ENCODE results near the gene ZNF230.
A peak's percentile ranks its signal among the peaks of the same experiment; 100 is the strongest.

Gene ZNF230
- total RNA-seq = 5.4 to 19.1 (median 7.5) reads per million in 9 experiments

- peak within 1 kb of the TSS; percentile 98 to 99 for H3K4me3 Mint-ChIP-seq
- DNase-seq (peak; percentile 70 to 76 (median 76)), ATAC-seq (replicated peaks) (peak; percentile 99)
- H3K27me3 Mint-ChIP-seq = no peaks in the 10 kb centered on the region
- H3K9me3 Mint-ChIP-seq = peaks cover 11 to 13% of the 10 kb centered on the region in 2 donors
- peak within 1 kb of the TSS; percentile 96 to 98 for H3K27ac Mint-ChIP-seq
- H3K36me3 Mint-ChIP-seq (ENCODE audit: insufficient read depth) = peaks cover 16% of the 10 kb centered on the region
- peaks cover 14 to 21% of the 10 kb centered on the region in 2 donors for H3K4me1 Mint-ChIP-seq (ENCODE audit: low read depth in 2 of 2)
These were observed at the start of gene ZNF230 for GRCh38 chr19:44002566-44003460. ZNF230 (plus strand) TSS chr19:44002957; CDS start chr19:44007079, 4,122 bp downstream.

GRCh38 chr19:43956827-43957226 is 45.9 kb upstream of the ZNF230 start:
- no peak for ATAC-seq (replicated peaks)
- Mint-ChIP-seq H3K36me3 (ENCODE audit: insufficient read depth) (peaks cover under 1% of the 10 kb centered on the region), H3K4me1 (ENCODE audit: low read depth in 2 of 2) (no peaks in the 10 kb centered on the region), H3K9me3 (peaks cover 0 to 6% of the 10 kb centered on the region in 2 donors), H3K27me3 (no peaks in the 10 kb centered on the region), H3K27ac (no peak overlapping the region), H3K4me3 (no peak overlapping the region)
- no peak for DNase-seq

- ATAC-seq (replicated peaks) (no peak), DNase-seq (no peak)
- peaks cover 0 to 6% of the 10 kb centered on the region in 2 donors for H3K9me3 Mint-ChIP-seq
- H3K4me3 Mint-ChIP-seq = no peak overlapping the region
- no peaks in the 10 kb centered on the region for H3K27me3 Mint-ChIP-seq
- no peaks in the 10 kb centered on the region for H3K4me1 Mint-ChIP-seq (ENCODE audit: low read depth in 2 of 2)
- no peaks in the 10 kb centered on the region for H3K36me3 Mint-ChIP-seq (ENCODE audit: insufficient read depth)
- H3K27ac Mint-ChIP-seq = no peak overlapping the region
These were observed 44.9 kb upstream of the ZNF230 start for GRCh38 chr19:43957891-43958290.

- DNase-seq (no peak), ATAC-seq (replicated peaks) (no peak)
- Mint-ChIP-seq H3K36me3 (ENCODE audit: insufficient read depth) (no peaks in the 10 kb centered on the region), H3K4me3 (no peak overlapping the region), H3K4me1 (ENCODE audit: low read depth in 2 of 2) (no peaks in the 10 kb centered on the region), H3K27ac (no peak overlapping the region), H3K9me3 (peaks cover 6 to 10% of the 10 kb centered on the region in 2 donors), H3K27me3 (no peaks in the 10 kb centered on the region)
These were observed 42.3 kb upstream of the ZNF230 start for GRCh38 chr19:43960411-43960810.

- H3K27ac Mint-ChIP-seq = no peak overlapping the region
- no peaks in the 10 kb centered on the region for H3K4me1 Mint-ChIP-seq (ENCODE audit: low read depth in 2 of 2)
- no peaks in the 10 kb centered on the region for H3K27me3 Mint-ChIP-seq
- peaks cover 7% of the 10 kb centered on the region for H3K36me3 Mint-ChIP-seq (ENCODE audit: insufficient read depth)
- no peak overlapping the region for H3K4me3 Mint-ChIP-seq
- DNase-seq (no peak), ATAC-seq (replicated peaks) (no peak)
- H3K9me3 Mint-ChIP-seq = peaks cover 20 to 35% of the 10 kb centered on the region in 2 donors
These were observed 36.6 kb upstream of the ZNF230 start for GRCh38 chr19:43966079-43966694.

GRCh38 chr19:43976732-43977131 is 26.0 kb upstream of the ZNF230 start:
- H3K36me3 Mint-ChIP-seq (ENCODE audit: insufficient read depth) = no peaks in the 10 kb centered on the region
- DNase-seq (no peak), ATAC-seq (replicated peaks) (no peak)
- H3K4me3 Mint-ChIP-seq = no peak overlapping the region
- peaks cover 6 to 7% of the 10 kb centered on the region in 2 donors for H3K9me3 Mint-ChIP-seq
- H3K27ac Mint-ChIP-seq = no peak overlapping the region
- H3K4me1 Mint-ChIP-seq (ENCODE audit: low read depth in 2 of 2) = no peaks in the 10 kb centered on the region
- H3K27me3 Mint-ChIP-seq = no peaks in the 10 kb centered on the region

- Mint-ChIP-seq H3K9me3 (peaks cover 0 to 3% of the 10 kb centered on the region in 2 donors), H3K27ac (peak overlapping the region; percentile 90 to 94), H3K4me1 (ENCODE audit: low read depth in 2 of 2) (peaks cover 9 to 12% of the 10 kb centered on the region in 2 donors), H3K4me3 (peak overlapping the region; percentile 89 to 91), H3K27me3 (no peaks in the 10 kb centered on the region), H3K36me3 (ENCODE audit: insufficient read depth) (peaks cover 7% of the 10 kb centered on the region)
- ATAC-seq (replicated peaks) (no peak), DNase-seq (no peak)
These were observed 19.2 kb upstream of the ZNF230 start for GRCh38 chr19:43983544-43983911.

- ATAC-seq (replicated peaks) (peak; percentile 95), DNase-seq (peak; percentile 52 to 65 (median 54))
- Mint-ChIP-seq H3K9me3 (peaks cover 0 to 8% of the 10 kb centered on the region in 2 donors), H3K4me3 (peak within 1 kb of the TSS; percentile 89 to 91), H3K36me3 (ENCODE audit: insufficient read depth) (peaks cover 7% of the 10 kb centered on the region), H3K4me1 (ENCODE audit: low read depth in 2 of 2) (peaks cover 9 to 12% of the 10 kb centered on the region in 2 donors), H3K27me3 (no peaks in the 10 kb centered on the region), H3K27ac (peak within 1 kb of the TSS; percentile 90 to 94)
These were observed 18.7 kb upstream of the ZNF230 start, which contains the start of gene ZNF155 for GRCh38 chr19:43983912-43984686. ZNF155 (plus strand) TSS chr19:43984188; CDS start chr19:43988544, 4,356 bp downstream.

GRCh38 chr19:43984687-43985000 is 18.1 kb upstream of the ZNF230 start:
- peaks cover 9 to 12% of the 10 kb centered on the region in 2 donors for H3K4me1 Mint-ChIP-seq (ENCODE audit: low read depth in 2 of 2)
- H3K27ac Mint-ChIP-seq = peak overlapping the region; percentile 90 to 94
- H3K9me3 Mint-ChIP-seq = peaks cover 0 to 14% of the 10 kb centered on the region in 2 donors
- no peak for ATAC-seq (replicated peaks)
- H3K4me3 Mint-ChIP-seq = peak overlapping the region; percentile 89 to 91
- H3K27me3 Mint-ChIP-seq = no peaks in the 10 kb centered on the region
- peaks cover 9% of the 10 kb centered on the region for H3K36me3 Mint-ChIP-seq (ENCODE audit: insufficient read depth)
- no peak for DNase-seq

- H3K27ac Mint-ChIP-seq = no peak overlapping the region
- peaks cover 39% of the 10 kb centered on the region for H3K36me3 Mint-ChIP-seq (ENCODE audit: insufficient read depth)
- DNase-seq (no peak), ATAC-seq (replicated peaks) (no peak)
- no peak overlapping the region for H3K4me3 Mint-ChIP-seq
- H3K27me3 Mint-ChIP-seq = no peaks in the 10 kb centered on the region
- H3K4me1 Mint-ChIP-seq (ENCODE audit: low read depth in 2 of 2) = peaks cover 8% of the 10 kb centered on the region in 2 donors
- peaks cover 12 to 15% of the 10 kb centered on the region in 2 donors for H3K9me3 Mint-ChIP-seq
These were observed 5.0 kb upstream of the ZNF230 start for GRCh38 chr19:43997631-43998290.

- Mint-ChIP-seq H3K9me3 (peaks cover 5 to 7% of the 10 kb centered on the region in 2 donors), H3K4me3 (peak overlapping the region; percentile 98 to 99), H3K27me3 (no peaks in the 10 kb centered on the region), H3K27ac (peak overlapping the region; percentile 96 to 98), H3K4me1 (ENCODE audit: low read depth in 2 of 2) (peaks cover 14 to 21% of the 10 kb centered on the region in 2 donors), H3K36me3 (ENCODE audit: insufficient read depth) (peaks cover 13% of the 10 kb centered on the region)
- DNase-seq (no peak), ATAC-seq (replicated peaks) (no peak)
These were observed 568 bp upstream of the ZNF230 start for GRCh38 chr19:44002212-44002565.

GRCh38 chr19:44003461-44004009 is 778 bp downstream of the ZNF230 start:
- peaks cover 14 to 21% of the 10 kb centered on the region in 2 donors for H3K4me1 Mint-ChIP-seq (ENCODE audit: low read depth in 2 of 2)
- H3K36me3 Mint-ChIP-seq (ENCODE audit: insufficient read depth) = peaks cover 23% of the 10 kb centered on the region
- H3K9me3 Mint-ChIP-seq = peaks cover 12 to 13% of the 10 kb centered on the region in 2 donors
- ATAC-seq (replicated peaks) = peak; percentile 22
- no peaks in the 10 kb centered on the region for H3K27me3 Mint-ChIP-seq
- peak overlapping the region; percentile 98 to 99 for H3K4me3 Mint-ChIP-seq
- peak overlapping the region; percentile 96 to 98 for H3K27ac Mint-ChIP-seq
- DNase-seq = peak in 1 of 3 experiments; percentile 7
